Peyer's patch (tissue), 4 donors: Measurements from ENCODE around the gene CNTNAP2.

Experiments used
- POLR2A ChIP-seq, 2 donors: fragments of 450-650 bp; IDR thresholded peaks; one replicate each; pipeline ENCODE4 v1.5.1; 2017; ENCODE audit warnings: antibody characterized with exemption in 2 of 2, mild to moderate bottlenecking in 2 of 2, moderate library complexity in 2 of 2
- TF ChIP-seq, protein P1 (sequence below), 6 experiments: fragments of 450-650 bp in 4 of 6; fragments of 200-600 bp in 2 of 6; sonication (generic) in 1 of 6; IDR thresholded peaks; one replicate each; pipeline ENCODE4 v1.5.1; 2017 to 2019; ENCODE audit warnings: antibody characterized with exemption in 6 of 6, mild to moderate bottlenecking in 3 of 6, moderate library complexity in 1 of 6

DNA sequence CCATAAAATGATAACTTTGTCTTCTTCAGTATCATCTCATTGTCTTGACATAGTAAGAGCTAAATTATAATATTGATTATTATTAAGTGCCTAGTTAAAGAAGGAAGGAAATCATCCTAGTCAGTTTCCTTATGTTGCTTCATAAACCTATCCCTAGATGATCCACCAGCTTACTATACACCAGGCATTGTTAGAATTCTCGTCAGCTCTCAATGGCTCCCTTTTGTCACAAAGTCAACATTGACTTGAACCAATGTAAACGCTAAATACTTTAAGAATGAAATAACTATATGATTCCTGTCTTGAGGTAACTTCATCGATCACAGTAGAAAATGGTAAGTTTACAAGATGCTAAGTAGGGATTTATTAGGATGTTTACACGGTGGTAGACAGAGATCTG lies 1162.9 kb downstream of the CNTNAP2 start:
- TF ChIP-seq, protein P1, sequence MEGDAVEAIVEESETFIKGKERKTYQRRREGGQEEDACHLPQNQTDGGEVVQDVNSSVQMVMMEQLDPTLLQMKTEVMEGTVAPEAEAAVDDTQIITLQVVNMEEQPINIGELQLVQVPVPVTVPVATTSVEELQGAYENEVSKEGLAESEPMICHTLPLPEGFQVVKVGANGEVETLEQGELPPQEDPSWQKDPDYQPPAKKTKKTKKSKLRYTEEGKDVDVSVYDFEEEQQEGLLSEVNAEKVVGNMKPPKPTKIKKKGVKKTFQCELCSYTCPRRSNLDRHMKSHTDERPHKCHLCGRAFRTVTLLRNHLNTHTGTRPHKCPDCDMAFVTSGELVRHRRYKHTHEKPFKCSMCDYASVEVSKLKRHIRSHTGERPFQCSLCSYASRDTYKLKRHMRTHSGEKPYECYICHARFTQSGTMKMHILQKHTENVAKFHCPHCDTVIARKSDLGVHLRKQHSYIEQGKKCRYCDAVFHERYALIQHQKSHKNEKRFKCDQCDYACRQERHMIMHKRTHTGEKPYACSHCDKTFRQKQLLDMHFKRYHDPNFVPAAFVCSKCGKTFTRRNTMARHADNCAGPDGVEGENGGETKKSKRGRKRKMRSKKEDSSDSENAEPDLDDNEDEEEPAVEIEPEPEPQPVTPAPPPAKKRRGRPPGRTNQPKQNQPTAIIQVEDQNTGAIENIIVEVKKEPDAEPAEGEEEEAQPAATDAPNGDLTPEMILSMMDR (IDR thresholded peaks at IDR 0.05), result no peak
- no peak for TF ChIP-seq POLR2A (IDR thresholded peaks at IDR 0.05)
